HEK293T (cell line): ENCODE results near the gene RNU6-7.

Experiments used
- CTCF ChIA-PET: fragments of 350-600 bp; formaldehyde crosslinking; extraction: SDS; loops from one replicate; lab custom pipeline; 2021; ENCODE audit warnings: antibody characterized with exemption, inconsistent platforms; lab: Yijun Ruan, JAX
- POLR2A ChIA-PET: fragments of 350-600 bp; formaldehyde crosslinking; extraction: SDS; loops from one replicate; lab custom pipeline; 2020; ENCODE audit warnings: antibody characterized with exemption, inconsistent platforms; lab: Yijun Ruan, JAX
- DNase-seq: peaks from one replicate; pipeline ENCODE4 v3.0.0; 2012; ENCODE audit warnings: mixed read lengths; ENCODE audit errors: extremely low spot score
- ARNT ChIP-seq: fragments of 450-650 bp; IDR thresholded peaks from 2 replicates; pipeline ENCODE4 v1.6.1; 2017; ENCODE audit warnings: mild to moderate bottlenecking
- BHLHE40 ChIP-seq: fragments of 450-650 bp; IDR thresholded peaks from 2 replicates; pipeline ENCODE4 v1.6.1; 2016; ENCODE audit warnings: mild to moderate bottlenecking, moderate library complexity, borderline replicate concordance
- CTBP1 ChIP-seq: fragments of 450-650 bp; IDR thresholded peaks from 2 replicates; pipeline ENCODE4 v1.6.1; 2016; ENCODE audit warnings: borderline replicate concordance
- ELF4 ChIP-seq: fragments of 450-650 bp; IDR thresholded peaks from 2 replicates; pipeline ENCODE4 v1.6.1; 2017; ENCODE audit warnings: antibody characterized with exemption
- FOXA1 ChIP-seq: fragments of 450-650 bp; IDR thresholded peaks from 2 replicates; pipeline ENCODE4 v1.6.1; 2016; ENCODE audit warnings: mild to moderate bottlenecking
- FOXK2 ChIP-seq: fragments of 450-650 bp; IDR thresholded peaks from 2 replicates; pipeline ENCODE4 v1.6.1; 2016; ENCODE audit warnings: mild to moderate bottlenecking
- FOXM1 ChIP-seq: fragments of 450-650 bp; IDR thresholded peaks from 2 replicates; pipeline ENCODE4 v1.6.1; 2017; ENCODE audit warnings: mild to moderate bottlenecking, borderline replicate concordance
- HDGF ChIP-seq: fragments of 450-650 bp; IDR thresholded peaks from 2 replicates; pipeline ENCODE4 v1.6.1; 2017; ENCODE audit warnings: antibody characterized with exemption, borderline replicate concordance
- L3MBTL2 ChIP-seq: fragments of 450-650 bp; conservative IDR thresholded peaks from 2 replicates; pipeline ENCODE4 v1.6.1; 2016; ENCODE audit warnings: mild to moderate bottlenecking
- LEF1 ChIP-seq: fragments of 450-650 bp; IDR thresholded peaks from 2 replicates; pipeline ENCODE4 v1.6.1; 2017; ENCODE audit warnings: mild to moderate bottlenecking, borderline replicate concordance
- NFRKB ChIP-seq: fragments of 450-650 bp; IDR thresholded peaks from 2 replicates; pipeline ENCODE4 v1.6.1; 2016; ENCODE audit warnings: mild to moderate bottlenecking, moderate library complexity
- SP1 ChIP-seq: fragments of 450-650 bp; IDR thresholded peaks from 2 replicates; pipeline ENCODE4 v1.6.1; 2017
- SUZ12 ChIP-seq: fragments of 450-650 bp; IDR thresholded peaks from 2 replicates; pipeline ENCODE4 v1.6.1; 2016; ENCODE audit warnings: mild to moderate bottlenecking
- TARDBP ChIP-seq: fragments of 450-650 bp; IDR thresholded peaks from 2 replicates; pipeline ENCODE4 v1.6.1; 2016
- ZNF384 ChIP-seq: fragments of 450-650 bp; IDR thresholded peaks from 2 replicates; pipeline ENCODE4 v1.6.1; 2016
- TF ChIP-seq, protein P1 (sequence below): fragments of 450-650 bp; IDR thresholded peaks from 2 replicates; pipeline ENCODE4 v1.6.1; 2016

The RNU6-7 gene

DNA sequence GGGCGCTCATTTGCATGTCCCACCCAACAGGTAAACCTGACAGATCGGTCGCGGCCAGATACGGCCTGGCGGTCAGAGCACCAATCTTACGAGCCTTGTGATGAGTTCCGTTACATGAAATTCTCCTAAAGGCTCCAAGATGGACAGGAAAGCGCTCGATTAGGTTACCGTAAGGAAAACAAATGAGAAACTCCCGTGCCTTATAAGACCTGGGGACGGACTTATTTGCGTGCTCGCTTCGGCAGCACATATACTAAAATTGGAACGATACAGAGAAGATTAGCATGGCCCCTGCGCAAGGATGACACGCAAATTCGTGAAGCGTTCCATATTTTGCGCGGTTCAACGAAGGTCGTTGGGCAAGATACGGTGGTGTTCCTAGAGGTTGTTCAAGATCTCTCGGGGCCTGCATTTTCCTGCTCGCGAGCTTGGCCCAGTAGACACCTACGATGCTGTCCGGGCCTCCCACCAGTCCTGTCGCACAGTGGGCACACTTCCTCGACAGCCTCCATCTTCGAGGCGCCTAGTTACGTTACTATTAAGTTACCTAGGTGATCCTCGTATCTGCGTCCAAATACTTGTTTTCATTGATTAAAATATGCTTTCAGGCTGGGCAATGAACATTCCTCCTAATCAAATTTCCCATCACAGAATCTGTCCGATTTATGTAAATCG lies at the start of gene RNU6-7:
RNU6-7 (plus strand) TSS at position 230 of the 675 bp plus-strand sequence.
- no peak for DNase-seq
- TF ChIP-seq, protein P1, sequence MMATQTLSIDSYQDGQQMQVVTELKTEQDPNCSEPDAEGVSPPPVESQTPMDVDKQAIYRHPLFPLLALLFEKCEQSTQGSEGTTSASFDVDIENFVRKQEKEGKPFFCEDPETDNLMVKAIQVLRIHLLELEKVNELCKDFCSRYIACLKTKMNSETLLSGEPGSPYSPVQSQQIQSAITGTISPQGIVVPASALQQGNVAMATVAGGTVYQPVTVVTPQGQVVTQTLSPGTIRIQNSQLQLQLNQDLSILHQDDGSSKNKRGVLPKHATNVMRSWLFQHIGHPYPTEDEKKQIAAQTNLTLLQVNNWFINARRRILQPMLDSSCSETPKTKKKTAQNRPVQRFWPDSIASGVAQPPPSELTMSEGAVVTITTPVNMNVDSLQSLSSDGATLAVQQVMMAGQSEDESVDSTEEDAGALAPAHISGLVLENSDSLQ: no peak
- TF ChIP-seq CTBP1: 0 out of 2 replicates have a peak, but pooled peaks have one; percentile 18
- no peak for TF ChIP-seq ELF4
- TF ChIP-seq SP1: no peak
- peak; percentile 7 for TF ChIP-seq L3MBTL2
- TF ChIP-seq ZNF384: no peak
- TF ChIP-seq SUZ12: peak; percentile 69; the same call in 1 of the 2 replicates
- TF ChIP-seq TARDBP: 0 out of 2 replicates have a peak, but pooled peaks have one; percentile 23
- TF ChIP-seq HDGF: no peak
- ChIA-PET POLR2A (interaction anchor here (1.2 to 2.0 kb wide), 4 partner anchors 17 to 164 kb away, joined by 3 to 14 read pairs (median 4); partner anchors contain the start of gene ARHGAP5), CTCF (interaction anchor here (0.6 kb wide), 1 partner anchor 188 kb away, joined by 3 read pairs; no protein-coding TSS in a partner anchor)

DNA sequence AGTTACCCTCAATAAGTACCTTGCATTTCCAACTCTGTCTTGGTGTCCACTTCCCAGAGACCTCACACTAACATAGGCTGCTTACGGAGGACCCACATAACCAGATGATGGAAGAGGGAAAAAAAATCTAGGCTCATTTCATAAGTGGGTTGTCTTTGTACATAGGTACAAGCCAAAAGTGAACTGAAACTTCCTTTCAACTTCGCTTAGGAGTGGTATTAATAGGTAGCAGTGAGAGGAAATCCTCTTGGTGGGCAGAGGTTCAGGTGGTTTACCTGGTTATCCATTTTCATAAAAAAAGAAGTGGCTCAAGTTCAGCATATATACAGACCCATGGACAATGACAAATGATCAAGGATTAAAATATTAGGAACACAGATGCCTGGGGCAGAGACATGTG lies 35.8 kb upstream of the RNU6-7 start:
- no peak for TF ChIP-seq HDGF
- POLR2A ChIA-PET: no interaction called here
- no peak for DNase-seq
- CTCF ChIA-PET: no interaction called here

DNA sequence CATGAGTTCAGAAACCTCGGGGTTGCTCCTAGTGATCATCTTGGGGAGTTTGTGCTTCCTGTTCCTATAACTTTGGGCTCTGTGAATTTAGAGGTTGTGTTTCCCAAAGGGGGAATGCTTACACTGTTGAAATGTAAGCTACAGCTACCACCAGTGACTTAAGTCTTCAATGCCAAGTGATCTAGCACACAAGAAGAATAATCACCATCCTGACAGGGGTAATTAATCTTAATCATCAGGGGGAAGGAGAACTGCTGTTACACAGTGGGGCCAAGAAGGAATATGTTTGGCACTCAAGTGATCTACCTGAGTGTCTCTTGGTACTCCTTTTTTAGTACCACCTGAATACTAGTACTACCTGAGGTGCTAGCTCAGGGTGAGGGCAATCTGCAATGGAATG lies 34.9 kb upstream of the RNU6-7 start:
- no peak for TF ChIP-seq NFRKB
- no peak for TF ChIP-seq CTBP1
- no peak for TF ChIP-seq HDGF
- TF ChIP-seq, protein P1: no peak
- TF ChIP-seq TARDBP: no peak
- no peak for TF ChIP-seq FOXA1
- no peak for TF ChIP-seq ZNF384
- TF ChIP-seq BHLHE40: no peak
- no peak for TF ChIP-seq SP1
- no peak for TF ChIP-seq ARNT
- TF ChIP-seq SUZ12: no peak
- TF ChIP-seq LEF1: no peak
- TF ChIP-seq FOXK2: no peak
- POLR2A ChIA-PET: no interaction called here
- CTCF ChIA-PET: no interaction called here

DNA sequence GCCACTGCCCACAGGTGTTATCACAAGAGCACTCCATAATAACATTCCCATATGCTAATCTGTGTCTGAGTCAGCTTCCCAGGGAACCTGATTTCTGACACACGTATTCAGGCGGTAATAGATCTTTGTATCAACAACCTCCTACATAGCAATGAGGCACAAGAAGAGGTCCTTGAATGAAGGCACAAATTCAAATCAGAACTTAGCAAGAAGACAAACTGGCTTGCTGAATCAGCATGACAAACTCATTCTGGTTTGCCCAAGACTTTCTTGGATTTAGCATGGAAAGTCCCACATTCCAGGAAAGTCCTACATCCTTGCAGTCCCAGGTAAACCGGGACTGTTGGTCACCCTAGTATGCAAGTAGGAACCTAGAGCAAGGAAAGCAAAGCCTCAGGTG lies 33.9 kb upstream of the RNU6-7 start:
- TF ChIP-seq BHLHE40: no peak
- ChIA-PET POLR2A (no interaction called here), CTCF (no interaction called here)
- DNase-seq: no peak

More for the DNA sequence above, 34.9 kb upstream of the RNU6-7 start:
- no peak for DNase-seq

DNA sequence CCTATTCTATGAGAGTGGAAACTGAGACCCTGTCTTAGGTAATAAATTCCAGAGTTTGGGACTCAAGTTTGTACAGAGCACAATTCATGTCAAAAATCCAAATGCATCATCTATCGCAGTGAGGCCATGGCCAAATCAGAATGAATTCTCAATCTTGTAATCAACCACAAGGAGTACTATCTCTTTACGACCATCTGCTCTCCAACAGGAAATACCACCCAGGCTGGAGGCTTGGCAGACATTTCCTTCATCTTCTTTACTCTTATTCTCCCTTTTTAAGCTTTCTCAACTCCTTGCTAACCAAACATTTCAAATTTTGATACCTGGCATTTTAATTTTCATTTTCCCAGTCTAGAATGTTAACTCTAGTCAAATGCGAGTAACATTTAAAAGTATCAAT lies 32.7 kb upstream of the RNU6-7 start:
- TF ChIP-seq L3MBTL2 (no peak), BHLHE40 (no peak), CTBP1 (no peak), LEF1 (no peak), HDGF (no peak), TARDBP (no peak), ZNF384 (no peak), FOXA1 (no peak)
- TF ChIP-seq, protein P1: no peak
- CTCF ChIA-PET: no interaction called here
- DNase-seq: no peak
- POLR2A ChIA-PET: no interaction called here

DNA sequence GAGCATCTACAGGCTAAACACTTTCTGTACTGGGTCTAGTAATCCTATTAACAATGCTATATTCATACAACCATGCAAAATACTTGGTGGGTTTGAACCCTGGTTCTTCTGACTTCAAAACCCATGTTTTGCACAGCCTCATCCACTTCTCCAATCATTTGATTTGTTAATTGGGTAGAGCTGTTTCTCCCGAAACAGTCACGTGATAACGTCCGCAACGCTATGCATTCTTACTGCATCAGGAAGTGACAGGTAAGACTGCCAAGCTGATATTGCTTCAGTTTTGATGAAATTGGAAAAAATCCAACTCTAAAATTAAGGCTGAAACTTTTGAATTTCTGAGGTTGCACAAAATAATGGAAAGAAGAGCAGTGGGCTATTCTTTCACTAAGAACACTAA lies 30.4 kb upstream of the RNU6-7 start:
- CTCF ChIA-PET: no interaction called here
- POLR2A ChIA-PET: no interaction called here
- TF ChIP-seq ZNF384 (no peak), ARNT (no peak), TARDBP (no peak), BHLHE40 (no peak), L3MBTL2 (no peak), ELF4 (no peak), SUZ12 (no peak), FOXA1 (no peak), SP1 (no peak), FOXM1 (no peak)
- TF ChIP-seq, protein P1: no peak
- DNase-seq: no peak
